ENCODE measurements around the gene NT5C3B.

Gene NT5C3B

GRCh38 chr17:41793784-41794539 is 42.1 kb downstream of the NT5C3B start:
- Mint-ChIP-seq H3K36me3 (ENCODE audit: low read depth) (no peaks in the 10 kb centered on the region), H3K27me3 (ENCODE audit: low read depth) (peaks cover 3% of the 10 kb centered on the region), H3K4me3 (no peak overlapping the region), H3K4me1 (ENCODE audit: low read depth) (peaks cover 2% of the 10 kb centered on the region), H3K9me3 (no peaks in the 10 kb centered on the region), H3K27ac (no peak overlapping the region)
- DNase-seq (ENCODE audit: low spot score) = no peak

- no peaks in the 10 kb centered on the region for H3K9me3 Mint-ChIP-seq
- no peak for DNase-seq (ENCODE audit: low spot score)
- H3K4me1 Mint-ChIP-seq (ENCODE audit: low read depth) = peaks cover 5% of the 10 kb centered on the region
- H3K36me3 Mint-ChIP-seq (ENCODE audit: low read depth) = no peaks in the 10 kb centered on the region
- H3K4me3 Mint-ChIP-seq = no peak overlapping the region
- peaks cover 5% of the 10 kb centered on the region for H3K27me3 Mint-ChIP-seq (ENCODE audit: low read depth)
- H3K27ac Mint-ChIP-seq = no peak overlapping the region
These were observed 42.9 kb downstream of the NT5C3B start for GRCh38 chr17:41792845-41793783.

GRCh38 chr17:41787021-41787418 is 49.0 kb downstream of the NT5C3B start:
- Mint-ChIP-seq H3K4me3 (peak overlapping the region; percentile 60), H3K4me1 (ENCODE audit: low read depth) (peaks cover 26% of the 10 kb centered on the region), H3K27me3 (ENCODE audit: low read depth) (peaks cover 34% of the 10 kb centered on the region), H3K9me3 (no peaks in the 10 kb centered on the region), H3K27ac (no peak overlapping the region), H3K36me3 (ENCODE audit: low read depth) (no peaks in the 10 kb centered on the region)
- DNase-seq (ENCODE audit: low spot score) = no peak

DNA sequence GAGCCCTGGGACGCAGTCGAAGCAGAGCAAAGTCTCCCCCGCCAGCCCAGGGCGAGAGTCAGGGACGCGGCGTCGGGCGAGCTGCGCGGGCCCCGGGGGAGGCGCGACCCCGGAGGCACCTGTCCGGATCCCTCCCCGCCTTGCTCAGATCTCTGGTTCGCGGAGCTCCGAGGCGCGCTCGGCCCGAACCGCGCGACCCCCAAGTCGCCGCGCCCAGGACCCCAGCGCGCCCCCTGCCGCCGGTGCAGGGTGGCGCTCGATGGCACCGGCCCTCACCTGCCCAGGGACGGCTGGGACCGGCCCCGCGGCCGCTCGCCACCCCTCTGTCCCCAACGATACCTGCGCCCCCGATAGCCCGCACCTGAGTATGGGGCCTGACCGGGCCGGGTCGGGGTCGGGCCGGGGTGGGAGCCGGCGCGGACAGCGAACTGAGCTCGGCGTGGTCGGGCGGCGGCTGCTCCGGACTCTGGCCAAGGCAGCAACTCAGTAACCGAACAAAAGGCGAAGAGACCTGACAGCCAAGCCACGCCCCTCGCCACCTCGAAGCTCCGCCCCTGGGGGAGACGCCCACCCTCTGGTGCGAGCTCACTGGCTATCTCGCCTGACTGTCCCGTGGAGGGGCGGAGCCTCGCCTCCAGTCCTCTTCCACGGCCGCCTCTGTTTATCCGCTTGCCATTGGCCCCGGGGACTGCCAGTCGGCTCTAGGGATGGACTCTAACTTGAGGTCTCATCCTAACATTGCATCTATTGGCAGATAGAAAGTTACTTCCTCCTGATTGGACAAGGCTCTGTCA is 49.6 kb downstream of the NT5C3B start, which contains the start of gene JUP:
Gene JUP (minus strand): TSS at position 485 of the 794 bp plus-strand sequence. CDS start 14,857 bp downstream, outside the sequence.
- peak; percentile 91 for DNase-seq (ENCODE audit: low spot score)
- H3K4me3 Mint-ChIP-seq = peak within 1 kb of the TSS; percentile 60
- H3K36me3 Mint-ChIP-seq (ENCODE audit: low read depth) = no peaks in the 10 kb centered on the region
- H3K4me1 Mint-ChIP-seq (ENCODE audit: low read depth) = peaks cover 26% of the 10 kb centered on the region
- H3K9me3 Mint-ChIP-seq = no peaks in the 10 kb centered on the region
- H3K27ac Mint-ChIP-seq = no peak within 1 kb of the TSS
- H3K27me3 Mint-ChIP-seq (ENCODE audit: low read depth) = peaks cover 34% of the 10 kb centered on the region

DNA sequence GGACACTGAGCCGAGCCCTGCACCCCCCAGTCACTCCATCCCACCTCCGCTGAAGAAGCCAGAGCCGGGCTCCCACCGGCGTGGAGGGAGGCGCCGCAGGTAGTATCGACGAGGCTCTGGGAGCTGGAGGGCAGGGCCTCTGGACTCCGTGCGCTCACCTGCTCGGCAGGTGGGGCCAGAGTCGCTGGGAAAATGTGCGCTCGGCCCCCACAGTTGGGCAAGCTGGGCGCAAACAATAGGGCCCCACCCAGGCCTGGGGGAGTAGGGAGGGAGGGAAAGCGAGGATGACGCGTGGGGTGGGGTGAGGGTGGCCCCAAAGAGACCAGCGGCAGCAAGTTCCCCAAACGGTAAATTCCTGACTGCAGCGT is 50.2 kb downstream of the NT5C3B start:
- Mint-ChIP-seq H3K36me3 (ENCODE audit: low read depth) (no peaks in the 10 kb centered on the region), H3K4me1 (ENCODE audit: low read depth) (peaks cover 26% of the 10 kb centered on the region), H3K27ac (no peak overlapping the region), H3K4me3 (peak overlapping the region; percentile 48), H3K27me3 (ENCODE audit: low read depth) (peaks cover 34% of the 10 kb centered on the region), H3K9me3 (no peaks in the 10 kb centered on the region)
- DNase-seq (ENCODE audit: low spot score) = no peak

GRCh38 chr17:41785091-41785858 is 50.8 kb downstream of the NT5C3B start:
- H3K4me1 Mint-ChIP-seq (ENCODE audit: low read depth) = peaks cover 25% of the 10 kb centered on the region
- no peak for DNase-seq (ENCODE audit: low spot score)
- H3K27me3 Mint-ChIP-seq (ENCODE audit: low read depth) = peaks cover 34% of the 10 kb centered on the region
- H3K9me3 Mint-ChIP-seq = no peaks in the 10 kb centered on the region
- no peak overlapping the region for H3K27ac Mint-ChIP-seq
- H3K36me3 Mint-ChIP-seq (ENCODE audit: low read depth) = no peaks in the 10 kb centered on the region
- H3K4me3 Mint-ChIP-seq = peak overlapping the region; percentile 48

- Mint-ChIP-seq H3K36me3 (ENCODE audit: low read depth) (no peaks in the 10 kb centered on the region), H3K27me3 (ENCODE audit: low read depth) (peaks cover 32% of the 10 kb centered on the region), H3K27ac (no peak overlapping the region), H3K9me3 (no peaks in the 10 kb centered on the region), H3K4me1 (ENCODE audit: low read depth) (peaks cover 25% of the 10 kb centered on the region), H3K4me3 (peak overlapping the region; percentile 33)
- DNase-seq (ENCODE audit: low spot score) = peak; percentile 13
These were observed 51.8 kb downstream of the NT5C3B start for GRCh38 chr17:41784207-41784744.

DNA sequence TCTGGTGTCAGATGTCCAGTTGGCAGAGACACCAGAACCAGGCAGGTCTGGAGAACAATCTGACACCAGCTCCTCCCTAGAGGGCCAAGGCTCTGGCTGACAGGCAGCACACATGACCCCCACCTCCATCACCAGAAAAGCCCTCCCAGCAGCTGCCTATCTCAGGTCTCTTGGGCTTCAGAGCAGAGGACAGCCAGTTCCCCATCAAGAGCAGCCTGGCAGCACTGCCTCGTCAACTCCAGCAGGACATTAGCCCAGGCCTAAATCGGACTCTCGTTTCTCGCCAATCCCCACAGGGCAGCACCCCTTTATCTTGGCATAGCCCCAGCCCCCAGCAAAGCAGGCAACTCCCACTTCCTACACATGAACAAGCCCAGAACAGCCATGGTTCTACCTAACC is 53.9 kb downstream of the NT5C3B start:
- no peak for DNase-seq (ENCODE audit: low spot score)
- Mint-ChIP-seq H3K4me3 (no peak overlapping the region), H3K4me1 (ENCODE audit: low read depth) (peaks cover 18% of the 10 kb centered on the region), H3K27ac (no peak overlapping the region), H3K27me3 (ENCODE audit: low read depth) (peaks cover 23% of the 10 kb centered on the region), H3K9me3 (no peaks in the 10 kb centered on the region), H3K36me3 (ENCODE audit: low read depth) (no peaks in the 10 kb centered on the region)

DNA sequence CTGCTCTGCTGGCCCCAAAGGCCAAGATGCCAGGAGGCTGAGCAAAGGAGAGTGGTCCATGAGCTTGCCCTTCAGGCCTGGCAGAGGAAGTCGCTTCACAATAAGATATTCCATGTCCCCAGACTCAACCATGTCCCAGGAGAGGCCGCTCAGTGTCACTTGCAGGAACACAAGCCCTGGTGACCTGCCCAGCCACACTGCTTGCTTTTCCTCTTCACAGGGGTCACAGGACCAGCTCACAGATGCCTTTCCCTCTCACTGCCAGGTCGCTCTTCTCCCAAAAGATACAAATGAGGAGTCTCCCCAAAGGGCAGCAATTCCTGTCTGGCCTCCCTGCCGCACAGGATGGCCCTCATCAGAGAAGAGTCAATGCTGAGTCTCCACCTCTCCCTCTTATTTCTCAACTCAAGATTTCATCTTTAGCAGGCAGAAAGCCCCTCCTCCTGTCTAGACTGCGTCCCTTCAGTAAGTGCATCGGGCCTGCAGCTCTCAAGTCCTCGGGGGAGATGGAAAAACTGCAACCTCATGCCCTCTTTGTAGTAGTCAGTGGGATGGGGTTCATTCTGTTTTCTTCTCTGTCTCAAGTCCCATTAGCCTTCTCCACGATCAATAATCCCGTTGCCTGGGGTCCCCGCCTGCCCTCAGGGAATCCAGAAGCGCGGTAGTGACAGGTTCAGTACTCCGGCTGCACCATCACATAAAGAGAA is 54.5 kb downstream of the NT5C3B start:
- H3K4me1 Mint-ChIP-seq (ENCODE audit: low read depth) = peaks cover 13% of the 10 kb centered on the region
- H3K27ac Mint-ChIP-seq = no peak overlapping the region
- DNase-seq (ENCODE audit: low spot score) = no peak
- H3K4me3 Mint-ChIP-seq = no peak overlapping the region
- H3K27me3 Mint-ChIP-seq (ENCODE audit: low read depth) = peaks cover 17% of the 10 kb centered on the region
- no peaks in the 10 kb centered on the region for H3K9me3 Mint-ChIP-seq
- H3K36me3 Mint-ChIP-seq (ENCODE audit: low read depth) = no peaks in the 10 kb centered on the region

DNA sequence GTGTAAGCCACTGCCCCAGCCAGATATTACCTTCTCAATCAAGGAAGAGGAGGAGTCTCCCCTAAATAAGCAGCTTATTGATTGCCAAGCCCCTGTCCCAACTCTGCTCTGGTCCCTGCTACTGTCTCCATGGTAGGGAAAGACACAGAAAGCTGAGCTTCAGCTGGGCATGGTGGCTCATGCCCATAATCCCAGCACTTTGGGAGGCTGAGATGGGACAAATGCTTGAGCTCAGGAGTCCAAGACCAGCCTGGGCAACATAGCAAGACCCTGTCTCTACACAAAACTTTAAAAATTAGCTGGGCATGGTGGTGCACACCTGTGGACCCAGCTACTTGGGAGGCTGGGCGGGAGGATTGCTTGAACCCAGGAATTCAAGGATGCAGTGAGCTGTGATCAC is 56.1 kb downstream of the NT5C3B start:
- H3K27ac Mint-ChIP-seq = no peak overlapping the region
- H3K4me1 Mint-ChIP-seq (ENCODE audit: low read depth) = peaks cover 11% of the 10 kb centered on the region
- DNase-seq (ENCODE audit: low spot score) = no peak
- H3K27me3 Mint-ChIP-seq (ENCODE audit: low read depth) = peaks cover 14% of the 10 kb centered on the region
- no peak overlapping the region for H3K4me3 Mint-ChIP-seq
- H3K9me3 Mint-ChIP-seq = no peaks in the 10 kb centered on the region
- no peaks in the 10 kb centered on the region for H3K36me3 Mint-ChIP-seq (ENCODE audit: low read depth)

DNA sequence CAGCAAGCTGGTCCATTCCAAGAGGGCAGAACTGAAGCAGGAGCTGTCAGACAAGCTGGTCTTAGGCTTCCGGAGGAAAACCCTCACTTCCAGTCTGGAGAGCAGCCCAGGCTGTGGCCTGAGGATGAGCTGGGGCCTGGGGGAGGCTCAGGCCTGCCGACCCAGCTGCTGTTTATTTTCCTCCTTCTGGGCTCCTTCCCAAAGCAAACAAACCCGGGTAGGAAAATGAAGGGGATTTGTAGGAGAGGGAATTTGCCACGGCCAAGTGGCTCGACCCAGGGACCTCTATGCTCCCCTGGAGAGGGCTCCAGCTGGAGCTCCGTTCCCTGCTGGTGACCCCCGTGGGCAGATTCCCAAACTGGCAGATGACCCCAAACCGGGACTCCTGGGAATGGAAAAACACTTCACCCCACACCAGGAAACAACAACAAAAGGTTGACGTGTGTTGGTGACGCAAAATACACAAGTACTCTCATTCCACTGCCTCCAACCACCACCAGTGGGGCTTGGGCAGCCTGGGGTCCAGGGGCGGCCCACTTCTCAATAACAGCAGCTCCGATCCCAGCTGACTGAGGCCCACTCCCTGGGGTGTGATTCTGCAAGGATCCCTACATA is 58.4 kb downstream of the NT5C3B start:
- H3K36me3 Mint-ChIP-seq (ENCODE audit: low read depth) = no peaks in the 10 kb centered on the region
- H3K4me1 Mint-ChIP-seq (ENCODE audit: low read depth) = no peaks in the 10 kb centered on the region
- no peak overlapping the region for H3K27ac Mint-ChIP-seq
- no peak overlapping the region for H3K4me3 Mint-ChIP-seq
- no peak for DNase-seq (ENCODE audit: low spot score)
- no peaks in the 10 kb centered on the region for H3K9me3 Mint-ChIP-seq
- peaks cover 2% of the 10 kb centered on the region for H3K27me3 Mint-ChIP-seq (ENCODE audit: low read depth)

DNA sequence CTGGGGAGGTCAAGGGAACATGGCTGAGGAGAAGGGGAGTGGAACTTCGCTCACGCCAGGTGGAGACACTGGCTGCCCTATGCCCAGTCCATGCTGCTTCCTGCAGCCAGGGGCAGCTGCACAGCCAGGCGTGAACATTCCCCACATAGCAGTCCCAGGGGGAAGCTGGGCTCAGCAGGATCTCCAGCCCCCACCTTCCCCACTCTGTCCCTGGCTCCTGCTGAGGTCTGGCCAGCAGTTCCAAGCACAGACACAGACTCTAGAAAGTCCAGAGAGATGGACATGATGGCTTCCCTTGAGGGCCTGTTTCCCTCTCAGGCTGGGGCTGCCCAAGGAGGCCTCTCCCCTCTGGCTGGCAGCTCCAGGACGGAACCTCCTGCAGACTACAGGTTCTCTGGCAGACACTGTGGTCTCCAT is 58.9 kb downstream of the NT5C3B start:
- no peak for DNase-seq (ENCODE audit: low spot score)
- Mint-ChIP-seq H3K4me1 (ENCODE audit: low read depth) (no peaks in the 10 kb centered on the region), H3K27me3 (ENCODE audit: low read depth) (peaks cover 2% of the 10 kb centered on the region), H3K36me3 (ENCODE audit: low read depth) (no peaks in the 10 kb centered on the region), H3K9me3 (no peaks in the 10 kb centered on the region), H3K27ac (no peak overlapping the region), H3K4me3 (no peak overlapping the region)

Measured in T-helper 2 cell treated with Interferon-gamma antibody and Interleukin-4, amounts not matched to agents 5 μg/mL and 100 μg/mL, for 36 hours (primary cell).